HG03354 (cell line): Measurements from ENCODE around the gene GFRA1.

Experiments used
- ATAC-seq: cut with Tn5 transposase; IDR thresholded peaks from one replicate; pipeline ENCODE4 v1.9.1; 2021; ENCODE audit warnings: mild to moderate bottlenecking; ENCODE audit not compliant: unreplicated experiment, poor library complexity, severe bottlenecking

GFRA1 gene

DNA sequence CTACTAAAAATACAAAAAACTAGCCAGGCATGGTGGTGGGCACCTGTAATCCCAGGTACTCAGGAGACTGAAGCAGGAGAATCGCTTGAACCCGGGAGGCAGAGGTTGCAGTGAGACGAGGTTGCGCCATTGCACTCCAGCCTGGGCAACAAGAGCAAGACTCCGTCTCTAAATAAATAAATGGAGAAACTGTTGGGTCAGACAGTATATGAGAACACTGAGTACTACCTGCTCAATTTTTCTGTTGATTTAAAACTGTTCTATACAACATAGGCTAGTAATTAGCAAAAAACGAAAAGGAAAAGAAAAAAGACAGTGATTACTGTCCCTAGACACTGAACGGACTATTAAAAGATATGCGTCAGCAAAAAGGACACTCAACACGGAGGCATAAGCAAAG, 26.7 kb downstream of the GFRA1 start:
- no peak for ATAC-seq

DNA sequence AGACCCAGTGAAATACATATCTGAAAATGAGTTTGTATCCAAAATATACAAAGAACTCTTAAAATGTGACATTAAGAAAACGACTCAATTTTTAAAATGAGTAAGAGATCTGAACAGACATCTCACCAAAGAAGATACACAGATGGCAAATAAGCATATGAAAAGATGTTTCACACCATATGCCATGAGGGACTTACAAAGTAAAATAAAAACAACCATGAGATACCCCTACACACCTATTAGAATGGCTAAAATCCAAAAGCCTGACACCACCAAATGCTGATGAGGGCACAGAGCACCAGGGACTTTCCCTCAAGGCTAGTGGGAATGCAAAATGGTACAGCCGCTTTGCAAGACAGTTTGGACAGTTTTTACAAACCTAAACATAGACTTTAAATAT, 27.9 kb downstream of the GFRA1 start:
- ATAC-seq = no peak

DNA sequence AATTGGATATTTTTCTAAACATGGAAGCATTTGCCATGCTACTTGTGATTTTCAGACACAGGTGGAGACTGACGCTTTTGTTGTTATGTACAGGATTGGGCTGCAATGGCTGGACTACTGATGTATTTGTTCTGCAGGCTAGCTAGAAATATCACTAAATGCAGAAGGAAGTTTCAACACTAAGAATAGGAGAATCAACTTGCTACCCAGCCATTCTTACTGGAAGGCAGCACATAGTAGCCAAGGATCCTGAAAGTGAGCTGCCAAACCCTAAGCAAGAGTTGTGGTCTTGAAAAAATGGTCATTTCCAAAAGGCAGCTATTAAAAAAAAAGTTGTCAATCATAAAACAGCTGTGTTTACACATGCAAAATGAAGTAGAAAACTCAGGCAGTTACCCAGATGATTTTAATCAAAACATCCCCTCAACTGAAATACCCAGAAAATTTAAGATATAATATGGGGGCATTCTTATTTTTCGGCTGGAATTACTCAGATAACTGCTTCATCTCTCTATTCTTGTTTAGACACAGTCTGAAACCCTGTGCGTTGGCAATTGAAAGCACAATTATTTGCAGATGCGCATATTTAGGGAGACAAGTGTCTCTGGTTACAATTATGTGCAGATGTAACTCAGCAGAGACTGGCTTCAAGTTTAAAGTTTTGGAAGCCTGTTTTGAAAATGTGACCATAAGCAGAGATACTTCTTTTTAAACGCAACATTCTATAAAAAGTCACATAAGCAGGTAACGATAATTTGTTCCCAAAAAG, 31.2 kb downstream of the GFRA1 start:
- ATAC-seq = no peak

DNA sequence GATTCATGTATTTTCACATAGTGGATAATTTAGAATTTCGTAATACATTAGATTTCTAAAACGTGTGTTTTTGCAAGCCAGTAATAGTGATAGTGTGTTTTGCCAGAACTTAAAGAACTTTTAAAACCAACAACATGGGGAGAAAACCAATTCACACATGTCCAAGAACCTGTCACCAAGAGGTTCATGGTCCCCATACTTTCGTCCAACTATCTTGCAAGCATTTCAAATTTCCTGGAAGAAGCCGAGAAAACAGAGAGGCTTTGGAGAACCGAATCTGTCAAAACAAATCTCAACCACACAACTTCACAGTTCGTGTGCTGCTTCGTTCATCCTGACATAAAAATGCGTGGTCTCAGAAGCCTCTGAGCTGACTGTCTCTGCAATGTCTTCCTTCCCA, 31.9 kb downstream of the GFRA1 start:
- ATAC-seq = no peak

DNA sequence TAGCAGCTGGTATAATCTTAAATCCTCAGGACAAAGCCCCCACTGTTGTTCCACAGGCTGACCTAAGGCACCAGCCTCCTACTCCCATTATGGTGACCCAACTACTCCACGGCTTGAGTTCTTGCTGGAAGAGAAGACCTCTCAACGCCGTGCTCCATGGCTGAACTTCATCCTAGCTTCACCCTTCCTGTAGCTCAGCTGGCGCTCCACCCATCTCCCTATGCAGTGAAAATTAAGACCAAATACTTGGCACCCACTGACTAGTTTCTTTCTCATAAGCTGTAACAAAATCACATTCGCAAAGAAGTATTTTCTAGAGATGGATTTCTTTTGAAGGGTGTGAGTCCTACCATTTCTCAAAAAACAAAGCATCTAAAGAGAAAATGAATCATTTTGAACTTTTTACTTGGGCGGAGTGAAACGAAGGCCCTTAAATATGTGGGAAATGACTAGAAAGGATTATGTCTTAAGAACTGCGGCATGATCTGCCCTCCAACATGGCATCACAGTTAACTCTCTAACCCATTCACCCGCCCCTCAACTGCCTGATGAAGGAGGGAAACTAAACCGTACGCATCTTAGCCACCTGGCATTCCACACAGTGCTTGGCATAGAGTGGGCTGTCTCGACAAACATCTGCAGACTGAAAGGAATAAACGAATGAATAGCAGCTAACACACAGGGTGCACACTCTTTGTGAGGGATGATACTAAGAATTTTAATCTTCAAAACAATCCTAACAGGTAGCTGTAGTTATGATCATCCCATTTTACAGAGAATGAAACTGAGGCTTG, 32.7 kb downstream of the GFRA1 start:
- ATAC-seq = no peak

DNA sequence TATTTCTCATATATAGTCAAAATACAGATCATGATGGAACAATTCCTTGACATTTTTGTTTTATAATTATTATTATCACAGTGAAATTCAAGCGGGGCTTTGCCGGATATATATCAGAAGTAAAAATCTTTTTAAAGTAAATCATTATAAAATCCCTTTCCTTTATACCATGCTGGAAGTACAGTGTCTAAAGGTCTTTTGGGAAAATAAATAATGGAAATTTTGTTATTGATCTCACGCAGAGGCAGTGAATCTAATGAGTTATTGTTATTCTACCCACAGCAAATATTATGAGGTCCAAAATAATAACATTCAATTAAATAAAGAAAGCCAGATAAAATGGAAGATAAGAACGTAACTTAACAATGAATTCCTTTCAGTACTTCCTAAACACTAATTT, 33.8 kb downstream of the GFRA1 start:
- no peak for ATAC-seq

DNA sequence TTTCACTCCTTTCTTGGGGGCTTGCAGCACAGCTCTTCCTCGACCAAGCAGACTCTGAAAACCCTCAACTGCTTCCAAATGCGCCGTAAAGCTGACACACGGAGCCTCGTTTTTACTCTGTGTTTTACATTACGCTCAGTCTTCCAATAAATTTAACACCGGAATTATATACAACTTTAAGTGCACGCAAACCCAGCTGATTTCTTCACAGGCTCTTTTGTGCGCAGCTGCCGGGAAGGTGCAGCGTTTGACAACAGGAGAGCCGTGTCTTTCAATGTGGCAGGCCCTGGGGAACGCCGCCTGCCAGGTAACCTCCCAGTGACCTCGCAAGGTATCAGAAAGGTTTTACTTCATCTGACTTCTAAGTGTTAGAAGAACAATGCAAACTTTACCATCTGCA, 35.0 kb downstream of the GFRA1 start:
- no peak for ATAC-seq

DNA sequence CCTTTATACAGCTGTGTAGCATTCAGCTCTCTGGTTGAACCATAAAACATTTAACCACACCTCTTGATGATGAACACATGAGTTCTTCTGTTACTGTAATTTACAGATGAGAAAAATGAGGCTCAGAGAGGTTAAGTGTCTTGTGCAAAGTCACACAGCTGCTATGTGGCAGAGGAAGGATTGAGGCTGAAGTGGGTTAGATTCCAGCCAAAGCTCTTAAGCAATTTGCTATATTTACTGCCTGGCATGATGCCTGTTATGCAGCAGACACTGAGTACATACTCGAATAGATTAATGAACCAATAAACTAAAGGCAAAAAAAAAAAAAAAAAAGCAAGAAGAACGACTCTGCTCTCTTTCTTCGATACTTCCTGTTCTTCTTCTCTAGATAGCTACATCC, 35.7 kb downstream of the GFRA1 start:
- no peak for ATAC-seq

DNA sequence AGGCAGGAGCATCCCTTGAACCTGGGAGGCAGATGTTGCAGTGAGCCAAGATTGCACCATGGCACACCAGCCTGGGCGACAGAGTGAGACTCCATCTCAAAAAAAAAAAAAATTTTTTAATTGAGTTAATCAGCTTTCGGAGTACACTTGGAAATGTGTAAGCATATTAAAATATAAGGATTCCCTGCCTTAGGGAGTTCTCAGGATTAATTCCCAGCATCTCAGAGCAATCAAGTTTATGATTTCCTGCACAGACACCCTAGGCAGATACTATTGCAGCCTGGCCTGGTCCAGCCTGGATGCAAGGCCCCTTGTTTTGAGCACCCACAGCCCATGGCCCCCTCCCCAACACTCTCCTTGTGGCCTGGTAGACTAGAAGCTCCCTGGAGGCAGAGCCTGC, 39.8 kb downstream of the GFRA1 start:
- ATAC-seq = no peak

DNA sequence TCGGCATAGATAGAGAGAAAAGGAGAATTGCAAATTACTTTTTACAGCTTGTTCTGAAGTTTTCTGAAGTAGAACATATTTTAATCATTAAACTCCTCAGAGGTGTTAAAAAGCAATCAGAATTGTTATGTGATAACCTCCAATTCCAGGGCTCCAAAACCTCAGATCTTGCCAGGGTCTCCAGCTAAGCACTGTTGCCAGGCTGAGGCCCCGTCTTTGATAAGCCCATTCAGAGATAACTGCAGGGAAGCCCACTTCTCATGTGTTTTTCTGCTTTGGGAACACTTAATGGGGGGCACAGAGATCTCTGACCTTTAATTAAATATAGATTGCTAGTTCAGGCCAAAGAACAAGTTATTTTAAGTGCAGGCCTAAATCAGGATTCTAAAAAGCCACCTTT, 40.4 kb downstream of the GFRA1 start:
- ATAC-seq = no peak

DNA sequence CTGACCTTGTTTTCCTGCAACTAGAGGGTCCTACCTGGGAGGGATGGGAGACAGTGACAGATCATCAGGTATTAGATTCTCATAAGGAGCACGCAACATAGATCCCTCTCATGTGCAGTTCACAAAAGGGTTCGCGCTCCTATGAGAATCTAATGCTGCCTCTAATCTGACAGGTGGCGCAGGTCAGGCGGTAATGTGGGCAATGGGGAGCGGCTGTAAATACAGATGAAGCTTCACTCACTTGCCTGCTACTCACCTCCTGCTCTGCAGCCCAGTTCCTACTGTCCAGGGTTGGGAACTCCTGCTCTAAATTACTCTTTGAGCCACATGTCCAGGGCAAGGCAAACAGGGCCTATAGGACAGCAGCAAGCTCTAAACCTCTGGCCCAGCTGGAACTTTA, 46.2 kb downstream of the GFRA1 start:
- no peak for ATAC-seq

DNA sequence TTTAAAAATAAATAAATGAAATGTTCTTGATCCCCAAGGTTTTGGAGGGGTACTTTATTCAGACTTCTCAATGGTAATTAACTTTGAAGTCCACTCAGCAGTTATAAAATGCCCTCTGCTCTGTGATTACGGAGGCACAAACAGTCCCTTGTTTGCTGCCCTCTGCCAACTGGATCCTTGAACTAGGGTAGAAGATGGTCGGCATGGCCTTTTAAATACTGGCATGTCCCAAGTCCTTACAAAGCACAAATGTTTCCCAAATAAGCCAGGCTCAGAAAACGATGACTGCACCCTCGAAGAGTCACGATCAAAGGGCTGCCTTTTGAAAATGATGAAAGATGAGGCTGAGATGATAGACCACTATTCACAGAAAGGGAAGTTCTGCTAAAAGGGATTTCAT, 47.0 kb downstream of the GFRA1 start:
- ATAC-seq = no peak

DNA sequence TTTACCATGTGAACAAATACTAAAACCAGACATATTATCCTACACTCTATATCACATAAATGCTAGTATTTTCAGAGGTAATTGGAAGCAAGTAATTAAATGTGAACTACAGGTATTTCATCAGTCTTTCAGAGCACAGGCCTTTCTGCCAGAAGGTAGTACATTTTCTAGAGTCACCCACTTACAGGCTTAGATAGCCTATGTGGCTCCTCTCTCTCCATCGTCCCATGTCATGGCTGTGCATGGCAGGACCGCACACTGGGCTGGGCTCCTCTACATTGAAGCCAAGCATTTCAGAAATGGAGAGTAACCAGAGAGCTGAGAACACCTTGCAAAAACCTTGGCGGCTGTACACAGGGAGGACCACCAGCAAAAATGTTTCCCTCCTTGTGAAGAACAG, 49.7 kb downstream of the GFRA1 start:
- no peak for ATAC-seq

DNA sequence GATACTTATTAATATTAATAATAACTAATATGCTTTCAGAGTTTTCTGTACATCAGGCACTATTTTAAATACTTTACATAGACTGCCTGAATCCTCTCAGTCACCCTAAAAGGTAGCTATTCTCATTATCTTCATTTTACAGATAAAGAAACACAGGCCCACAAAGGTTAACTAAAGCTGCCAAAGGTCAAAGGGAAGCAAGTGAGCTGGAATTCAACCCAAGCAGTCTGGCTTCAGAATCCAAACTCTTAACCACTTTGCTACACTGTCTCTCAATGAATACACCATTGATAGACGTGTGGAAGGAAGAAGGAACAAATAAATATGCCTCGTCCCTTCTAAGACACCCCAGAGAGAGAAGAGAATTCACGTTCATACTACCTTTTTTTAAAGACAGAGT, 52.0 kb downstream of the GFRA1 start:
- no peak for ATAC-seq

DNA sequence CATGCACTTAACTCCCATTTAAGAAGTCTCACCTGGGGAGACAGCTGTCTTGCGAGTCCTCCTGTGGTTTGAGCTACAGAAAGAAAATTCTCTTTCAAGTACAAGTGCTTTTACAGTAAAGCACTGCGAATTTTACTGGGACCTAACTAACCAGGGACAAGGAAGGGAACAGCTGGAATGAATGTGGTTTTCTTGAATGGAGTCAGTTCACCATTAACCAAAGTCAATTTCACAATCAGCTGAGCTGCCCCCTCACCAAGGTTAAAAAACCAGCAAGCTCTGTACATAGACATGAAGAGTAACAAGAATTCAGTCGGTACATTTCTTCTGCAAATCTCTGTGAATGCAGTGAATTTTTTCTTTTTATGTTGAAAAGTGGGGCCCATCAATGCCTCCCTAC, 56.3 kb downstream of the GFRA1 start:
- no peak for ATAC-seq

DNA sequence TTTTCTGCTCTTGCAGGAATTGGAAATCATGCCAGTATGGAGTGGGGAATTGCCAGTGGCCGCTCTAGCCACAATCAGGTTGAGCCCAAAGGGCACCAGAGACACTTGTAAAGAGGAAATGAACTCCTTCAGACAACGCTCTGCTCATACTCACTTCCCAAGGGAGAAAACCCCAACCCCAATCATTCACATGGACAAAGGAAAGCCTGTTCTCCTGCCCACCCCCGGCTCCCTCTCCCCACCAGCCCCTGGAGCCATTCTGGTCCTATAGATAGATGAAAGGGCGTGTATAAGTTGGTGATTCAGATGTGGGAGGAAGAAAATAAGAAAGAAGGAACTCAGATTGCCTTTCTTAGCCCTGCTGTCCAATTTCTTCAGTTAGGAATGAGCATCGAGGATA, 57.4 kb downstream of the GFRA1 start:
- ATAC-seq = no peak

DNA sequence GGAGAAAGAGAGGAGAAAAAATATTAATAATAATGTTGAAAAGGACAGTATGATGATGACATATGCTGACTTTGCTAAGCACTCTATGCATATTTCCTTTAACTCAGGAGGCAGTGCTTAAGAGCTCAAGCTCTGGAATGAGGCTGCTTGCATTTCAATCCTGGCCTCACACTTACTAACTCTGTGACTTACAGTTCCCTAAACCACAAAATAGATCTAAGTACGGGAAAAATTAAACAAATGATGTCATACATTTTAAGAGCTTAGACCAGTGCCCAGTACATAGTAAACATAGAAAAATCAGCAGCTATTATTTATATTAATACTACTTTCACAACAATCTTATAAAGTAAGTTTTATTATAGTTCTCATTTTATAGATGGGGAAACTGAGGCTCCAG, 61.3 kb downstream of the GFRA1 start:
- ATAC-seq = no peak

DNA sequence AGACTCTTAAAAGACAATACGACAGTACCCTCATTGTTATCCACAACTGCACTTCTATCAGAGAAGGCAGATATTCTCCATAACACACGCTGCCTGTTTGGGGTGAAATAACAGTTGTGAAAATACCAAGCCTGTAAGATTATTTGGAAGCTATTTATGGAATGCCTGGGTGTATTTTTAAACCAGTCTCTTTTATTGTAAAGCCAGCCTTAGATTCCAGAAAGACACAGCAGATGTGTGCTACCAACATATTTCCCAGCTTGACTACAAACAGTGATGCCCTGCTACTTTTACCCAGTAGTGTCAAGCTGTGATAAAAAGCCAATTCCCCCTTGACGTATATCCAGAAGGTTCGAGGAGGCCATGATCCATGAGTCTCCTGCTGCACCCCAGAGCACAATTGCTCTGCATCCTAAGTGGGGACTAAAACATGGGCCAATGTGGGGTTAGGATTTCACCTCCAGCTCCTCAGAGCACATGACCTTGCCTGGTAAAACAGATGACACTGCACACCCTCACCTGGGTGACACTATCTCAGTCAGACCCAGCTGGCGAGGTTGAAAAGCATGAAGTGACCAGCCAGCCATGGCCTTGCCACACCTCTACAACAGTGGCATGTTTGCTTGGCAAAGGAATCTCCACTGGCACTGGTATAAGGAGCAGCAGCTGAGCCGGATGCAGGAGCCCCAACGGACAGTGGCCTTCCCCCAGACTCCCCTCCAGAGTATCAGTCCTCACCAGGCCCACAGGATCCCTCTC, 62.2 kb downstream of the GFRA1 start:
- ATAC-seq = no peak

DNA sequence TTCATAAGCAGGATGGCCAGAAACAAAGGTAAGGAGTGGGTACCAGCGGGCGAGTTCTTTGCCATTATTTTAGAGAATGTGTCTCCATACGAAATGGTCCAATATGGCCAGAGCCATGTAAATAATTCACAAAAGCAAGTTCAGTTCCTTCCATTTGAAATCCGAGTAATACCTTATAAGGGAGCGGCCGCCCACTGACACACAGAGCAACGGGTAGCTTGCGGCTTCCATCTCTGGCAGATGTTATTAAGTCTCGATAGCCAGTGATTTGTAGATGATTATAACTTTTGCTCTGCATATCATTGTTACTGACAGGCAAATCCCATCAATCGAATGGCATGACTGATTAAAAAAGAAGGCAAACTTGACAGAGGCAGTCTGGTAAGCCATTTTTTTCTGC, 63.2 kb downstream of the GFRA1 start:
- ATAC-seq = no peak

DNA sequence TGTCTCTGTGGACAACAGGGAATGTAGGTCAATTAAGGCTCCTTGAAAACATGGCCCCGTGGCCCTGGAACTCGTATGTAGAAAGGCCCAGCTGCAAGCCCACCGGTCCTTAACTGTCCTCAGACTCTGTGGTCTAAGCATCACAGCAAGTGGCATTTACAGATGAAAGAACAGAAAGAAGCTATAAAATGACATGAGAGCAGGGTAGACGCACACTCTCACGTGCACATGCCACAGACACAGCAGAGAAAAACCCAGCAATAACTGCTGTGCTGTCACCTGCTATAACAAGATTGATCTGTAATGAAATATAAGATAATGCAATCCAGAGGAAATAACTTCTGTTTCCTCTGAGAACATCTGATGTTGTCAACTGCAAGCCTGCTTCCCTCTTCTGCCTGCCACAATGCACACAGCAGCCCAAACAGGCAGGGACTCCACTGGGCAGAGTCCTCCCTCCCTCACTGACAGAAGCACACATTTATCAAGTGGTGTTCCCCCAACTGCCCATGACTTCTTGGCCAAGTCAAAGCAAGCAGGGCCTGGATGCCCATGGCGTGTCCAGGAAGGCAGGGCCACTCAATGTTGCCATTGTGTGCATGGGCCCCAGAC, 63.9 kb downstream of the GFRA1 start:
- no peak for ATAC-seq
